H9 (cell line): ENCODE results near the gene STIL. TPM values are rescaled to one million over a fixed set of nuclear protein-coding genes. Genes with fewer than 3 reads are reported as not detected.

Source experiments
- DNase-seq: peaks from one replicate; pipeline ENCODE4 v3.0.0-alpha.2; 2017
- H2AFZ ChIP-seq: one replicate; pipeline ENCODE4 v1.6.1; 2013; ENCODE audit warnings: mild to moderate bottlenecking, low read length, control low read depth, moderate library complexity
- H2AK5ac ChIP-seq: 2 replicates; pipeline ENCODE4 v1.6.1; 2013; ENCODE audit warnings: low read length, control low read depth, mixed read lengths; ENCODE audit not compliant: insufficient read length
- H2BK120ac ChIP-seq: one replicate; pipeline ENCODE4 v1.6.1; 2013; ENCODE audit warnings: low read depth, mild to moderate bottlenecking, low read length, control low read depth, inconsistent platforms; ENCODE audit not compliant: poor library complexity, severe bottlenecking
- H2BK12ac ChIP-seq: 2 replicates; pipeline ENCODE4 v1.6.1; 2013; ENCODE audit warnings: low read length, control low read depth, mixed read lengths, low read depth; ENCODE audit not compliant: insufficient read length
- H2BK15ac ChIP-seq: 2 replicates; pipeline ENCODE4 v1.6.1; 2013; ENCODE audit warnings: low read depth, low read length, control low read depth
- H2BK20ac ChIP-seq: one replicate; pipeline ENCODE4 v1.6.1; 2013; ENCODE audit warnings: low read depth, mild to moderate bottlenecking, low read length, control low read depth, inconsistent platforms; ENCODE audit not compliant: poor library complexity, severe bottlenecking
- H2BK5ac ChIP-seq: 2 replicates; pipeline ENCODE4 v1.6.1; 2013; ENCODE audit warnings: low read length, control low read depth, mixed read lengths; ENCODE audit not compliant: insufficient read length
- H3K14ac ChIP-seq: 2 replicates; pipeline ENCODE4 v1.6.1; 2013; ENCODE audit warnings: low read length, control low read depth; ENCODE audit not compliant: insufficient read depth
- H3K18ac ChIP-seq: 2 replicates; pipeline ENCODE4 v1.6.1; 2013; ENCODE audit warnings: low read depth, mild to moderate bottlenecking, mixed read lengths, low read length, control low read depth; ENCODE audit not compliant: insufficient read length
- H3K23ac ChIP-seq: 2 replicates; pipeline ENCODE4 v1.6.1; 2013; ENCODE audit warnings: low read length, control low read depth, mixed read lengths, low read depth; ENCODE audit not compliant: insufficient read length
- H3K23me2 ChIP-seq: 2 replicates; pipeline ENCODE4 v1.6.1; 2013; ENCODE audit warnings: low read depth, mild to moderate bottlenecking, mixed read lengths, low read length, control low read depth; ENCODE audit not compliant: insufficient read length, poor library complexity, severe bottlenecking
- H3K27ac ChIP-seq: 2 replicates; pipeline ENCODE4 v1.5.1; 2013; ENCODE audit warnings: low read length, control low read depth, mixed read lengths, low read depth; ENCODE audit not compliant: insufficient read length
- H3K27me3 ChIP-seq: 2 replicates; pipeline ENCODE4 v1.6.1; 2013; ENCODE audit warnings: low read length, control low read depth, inconsistent platforms; ENCODE audit not compliant: insufficient read depth
- H3K4ac ChIP-seq: 2 replicates; pipeline ENCODE4 v1.6.1; 2013; ENCODE audit warnings: low read depth, mild to moderate bottlenecking, control low read depth, inconsistent platforms, low read length, moderate library complexity
- H3K4me1 ChIP-seq: 2 replicates; pipeline ENCODE4 v1.6.1; 2013; ENCODE audit warnings: low read length, control low read depth, inconsistent platforms; ENCODE audit not compliant: insufficient read depth
- H3K4me2 ChIP-seq: 2 replicates; pipeline ENCODE4 v1.6.1; 2013; ENCODE audit warnings: low read length, control low read depth, mixed read lengths; ENCODE audit not compliant: insufficient read length, insufficient read depth
- H3K56ac ChIP-seq: 2 replicates; pipeline ENCODE4 v1.6.1; 2013; ENCODE audit warnings: low read depth, mild to moderate bottlenecking, mixed read lengths, low read length, control low read depth; ENCODE audit not compliant: insufficient read length
- H3K79me1 ChIP-seq: 2 replicates; pipeline ENCODE4 v1.6.1; 2013; ENCODE audit warnings: low read depth, mild to moderate bottlenecking, moderate library complexity, low read length, control low read depth, inconsistent platforms; ENCODE audit not compliant: insufficient read depth, poor library complexity, severe bottlenecking
- H3K79me2 ChIP-seq: 2 replicates; pipeline ENCODE4 v1.6.1; 2013; ENCODE audit warnings: low read length, control low read depth, inconsistent platforms; ENCODE audit not compliant: insufficient read depth
- H3K9ac ChIP-seq: 2 replicates; pipeline ENCODE4 v1.6.1; 2013; ENCODE audit warnings: low read length, control low read depth, mixed read lengths; ENCODE audit not compliant: insufficient read length; ENCODE audit errors: extremely low read depth
- H3K9me3 ChIP-seq: one replicate; pipeline ENCODE4 v1.6.1; 2013; ENCODE audit warnings: low read depth, low read length, inconsistent platforms; ENCODE audit not compliant: control insufficient read depth
- H3T11ph ChIP-seq: one replicate; pipeline ENCODE4 v1.6.1; 2013; ENCODE audit warnings: mild to moderate bottlenecking, low read length, control low read depth, inconsistent platforms
- H4K20me1 ChIP-seq: one replicate; pipeline ENCODE4 v1.6.1; 2013; ENCODE audit not compliant: control insufficient read depth, insufficient read length, insufficient read depth
- H4K5ac ChIP-seq: 2 replicates; pipeline ENCODE4 v1.6.1; 2013; ENCODE audit warnings: low read depth, mild to moderate bottlenecking, mixed read lengths, low read length, control low read depth; ENCODE audit not compliant: insufficient read length
- H4K8ac ChIP-seq: replicated peaks from 2 replicates; pipeline ENCODE4 v1.6.1; 2013; ENCODE audit warnings: low read length, control low read depth, mixed read lengths, low read depth; ENCODE audit not compliant: insufficient read length
- H4K91ac ChIP-seq: 2 replicates; pipeline ENCODE4 v1.6.1; 2013; ENCODE audit warnings: low read depth, mild to moderate bottlenecking, moderate library complexity, mixed read lengths, low read length, control low read depth; ENCODE audit not compliant: insufficient read length
- H3K27ac Mint-ChIP-seq, 3 experiments: 2 replicates in 2 of 3; 3 replicates in 1 of 3; pipeline ENCODE4 v1.8.0; 2020 to 2021; ENCODE audit warnings: mixed read lengths in 3 of 3, mild to moderate bottlenecking in 1 of 3, moderate library complexity in 1 of 3
- H3K27me3 Mint-ChIP-seq: 2 replicates; pipeline ENCODE4 v1.8.0; 2021; ENCODE audit warnings: low read depth, mild to moderate bottlenecking, moderate library complexity, mixed read lengths
- H3K36me3 Mint-ChIP-seq, 3 experiments: 2 replicates in 2 of 3; 3 replicates in 1 of 3; pipeline ENCODE4 v1.8.0; 2020 to 2021; ENCODE audit warnings: low read depth in 3 of 3, mixed read lengths in 3 of 3; ENCODE audit not compliant: insufficient read depth in 1 of 3
- H3K4me1 Mint-ChIP-seq, 2 experiments: 2 replicates each; pipeline ENCODE4 v1.8.0; 2020; ENCODE audit warnings: mixed read lengths in 2 of 2
- H3K4me3 Mint-ChIP-seq, 2 experiments: 2 replicates in 1 of 2; 3 replicates in 1 of 2; pipeline ENCODE4 v1.8.0; 2020 to 2021; ENCODE audit warnings: mild to moderate bottlenecking in 2 of 2, mixed read lengths in 2 of 2, moderate library complexity in 1 of 2
- H3K9me3 Mint-ChIP-seq, 2 experiments: 2 replicates in 1 of 2; 3 replicates in 1 of 2; pipeline ENCODE4 v1.8.0; 2020; ENCODE audit warnings: mild to moderate bottlenecking in 2 of 2, mixed read lengths in 2 of 2, moderate library complexity in 1 of 2
- WGBS: extraction: QIAGEN DNeasy Blood & Tissue Kit; methylation state at CpG from one replicate; pipeline ENCODE4 v1.1.7; 2013; ENCODE audit warnings: missing lambda C conversion rate, low lambda C conversion rate, mixed read lengths; ENCODE audit not compliant: insufficient read length; ENCODE audit errors: extremely low coverage; 5-methylcytosine and 5-hydroxymethylcytosine counted together
- total RNA-seq: library from RNA; stranded (reverse); gene quantifications from 2 replicates; pipeline ENCODE4 v1.2.1, GENCODE V29; 2021
- TF ChIP-seq, protein P1 (sequence below): fragments of 200-600 bp; sonication (generic); conservative IDR thresholded peaks from 3 replicates; pipeline ENCODE4 v1.8.0; 2021; ENCODE audit warnings: antibody characterized with exemption, mild to moderate bottlenecking

Gene STIL
- total RNA-seq, 1 experiment from 2014 or later: 26.6 TPM

GRCh38 chr1:47215713-47216112 is 98.2 kb downstream of the STIL start:
- H3K4me3 Mint-ChIP-seq: no peak overlapping the region
- H3K36me3 Mint-ChIP-seq: no peaks in the 10 kb centered on the region
- H3K9me3 Mint-ChIP-seq: peaks cover 0 to under 1% of the 10 kb centered on the region in 2 experiments; a peak in 1 of 5 replicates
- no peak overlapping the region for H3K4ac ChIP-seq
- H3K27me3 ChIP-seq: peaks cover 9% of the 10 kb centered on the region; the same call in 1 of the 2 replicates
- H3K14ac ChIP-seq: no peak overlapping the region
- TF ChIP-seq, protein P1, sequence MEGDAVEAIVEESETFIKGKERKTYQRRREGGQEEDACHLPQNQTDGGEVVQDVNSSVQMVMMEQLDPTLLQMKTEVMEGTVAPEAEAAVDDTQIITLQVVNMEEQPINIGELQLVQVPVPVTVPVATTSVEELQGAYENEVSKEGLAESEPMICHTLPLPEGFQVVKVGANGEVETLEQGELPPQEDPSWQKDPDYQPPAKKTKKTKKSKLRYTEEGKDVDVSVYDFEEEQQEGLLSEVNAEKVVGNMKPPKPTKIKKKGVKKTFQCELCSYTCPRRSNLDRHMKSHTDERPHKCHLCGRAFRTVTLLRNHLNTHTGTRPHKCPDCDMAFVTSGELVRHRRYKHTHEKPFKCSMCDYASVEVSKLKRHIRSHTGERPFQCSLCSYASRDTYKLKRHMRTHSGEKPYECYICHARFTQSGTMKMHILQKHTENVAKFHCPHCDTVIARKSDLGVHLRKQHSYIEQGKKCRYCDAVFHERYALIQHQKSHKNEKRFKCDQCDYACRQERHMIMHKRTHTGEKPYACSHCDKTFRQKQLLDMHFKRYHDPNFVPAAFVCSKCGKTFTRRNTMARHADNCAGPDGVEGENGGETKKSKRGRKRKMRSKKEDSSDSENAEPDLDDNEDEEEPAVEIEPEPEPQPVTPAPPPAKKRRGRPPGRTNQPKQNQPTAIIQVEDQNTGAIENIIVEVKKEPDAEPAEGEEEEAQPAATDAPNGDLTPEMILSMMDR: no peak
- H2AFZ ChIP-seq: no peak overlapping the region
- peaks cover 7 to 8% of the 10 kb centered on the region in 2 experiments for H3K4me1 Mint-ChIP-seq
- WGBS: no CpG with 5 or more reads among the region's 4 CpGs
- H3K9me3 ChIP-seq: no peaks in the 10 kb centered on the region
- H3K23ac ChIP-seq: no peak overlapping the region
- H3K27ac Mint-ChIP-seq: no peak overlapping the region
- H2BK120ac ChIP-seq: no peak overlapping the region
- H2BK20ac ChIP-seq: no peak overlapping the region
- no peak overlapping the region for H2BK15ac ChIP-seq
- no peak overlapping the region for H3T11ph ChIP-seq
- H3K9ac ChIP-seq: no peak overlapping the region
- no peak overlapping the region for H3K27ac ChIP-seq
- H3K23me2 ChIP-seq: no peaks in the 10 kb centered on the region
- H3K79me1 ChIP-seq: no peaks in the 10 kb centered on the region
- no peaks in the 10 kb centered on the region for H3K79me2 ChIP-seq
- no peak overlapping the region for H3K56ac ChIP-seq
- H2BK12ac ChIP-seq: no peak overlapping the region
- H3K27me3 Mint-ChIP-seq: peaks cover 47% of the 10 kb centered on the region
- H3K4me2 ChIP-seq: no peak overlapping the region
- no peaks in the 10 kb centered on the region for H4K20me1 ChIP-seq
- H2BK5ac ChIP-seq: no peak overlapping the region
- no peak overlapping the region for H2AK5ac ChIP-seq
- no peak overlapping the region for H3K18ac ChIP-seq
- no peak for DNase-seq
- H4K5ac ChIP-seq: no peak overlapping the region
- H4K91ac ChIP-seq: no peak overlapping the region
- no peaks in the 10 kb centered on the region; the same call in 1 of the 2 replicates for H3K4me1 ChIP-seq
- H4K8ac ChIP-seq: no peak overlapping the region
